ENCODE measurements around the gene APOD.
"Not testable (repeated sequence)": the region's sequence is repeated elsewhere in the genome, so short reads cannot be mapped to it uniquely, and the experiment has no call there.

DNA sequence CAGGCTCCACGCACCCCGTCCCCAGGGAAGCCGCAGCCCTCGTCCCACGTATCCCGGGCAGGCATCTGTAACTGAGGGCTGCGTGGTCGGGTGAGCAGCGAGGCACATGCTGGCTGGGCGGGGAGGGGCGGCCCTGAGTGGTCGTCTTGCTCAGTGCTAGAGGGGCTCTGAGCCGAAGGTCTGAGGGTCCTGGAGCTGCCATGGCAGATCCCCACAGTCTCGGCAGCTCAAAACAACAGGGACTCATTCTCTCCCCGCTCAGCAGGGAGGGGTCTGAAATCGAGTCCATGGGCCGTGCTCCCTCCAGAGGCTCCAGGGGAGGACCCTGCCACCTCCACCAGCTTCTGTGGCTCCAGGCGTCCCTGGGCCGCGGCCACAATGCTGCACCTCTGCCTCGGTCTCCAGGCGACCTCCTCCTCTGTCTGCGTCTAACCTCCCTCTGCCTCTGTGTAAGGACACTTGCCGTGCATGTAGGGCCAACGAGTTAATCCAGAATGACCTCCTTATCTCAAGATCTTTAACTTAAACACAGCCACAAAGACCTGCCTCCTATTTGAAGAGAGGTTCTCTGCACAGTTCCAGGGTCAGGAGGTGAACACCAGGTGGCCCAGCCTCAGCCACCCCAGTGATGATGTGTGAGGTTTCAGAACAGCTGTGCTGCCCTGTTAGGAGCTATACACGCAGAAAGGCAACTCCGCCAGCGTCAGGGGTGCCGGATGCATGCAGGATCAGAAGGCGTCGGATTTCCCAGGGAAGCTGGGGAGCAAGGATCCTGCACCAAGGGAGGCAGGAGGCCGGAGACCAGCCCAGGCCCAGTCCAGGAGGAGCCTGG lies 46.6 kb upstream of the APOD start:
- not testable (repeated sequence) for TF ChIP-seq POLR2A (IDR thresholded peaks at IDR 0.05)
- TF ChIP-seq, protein P1, sequence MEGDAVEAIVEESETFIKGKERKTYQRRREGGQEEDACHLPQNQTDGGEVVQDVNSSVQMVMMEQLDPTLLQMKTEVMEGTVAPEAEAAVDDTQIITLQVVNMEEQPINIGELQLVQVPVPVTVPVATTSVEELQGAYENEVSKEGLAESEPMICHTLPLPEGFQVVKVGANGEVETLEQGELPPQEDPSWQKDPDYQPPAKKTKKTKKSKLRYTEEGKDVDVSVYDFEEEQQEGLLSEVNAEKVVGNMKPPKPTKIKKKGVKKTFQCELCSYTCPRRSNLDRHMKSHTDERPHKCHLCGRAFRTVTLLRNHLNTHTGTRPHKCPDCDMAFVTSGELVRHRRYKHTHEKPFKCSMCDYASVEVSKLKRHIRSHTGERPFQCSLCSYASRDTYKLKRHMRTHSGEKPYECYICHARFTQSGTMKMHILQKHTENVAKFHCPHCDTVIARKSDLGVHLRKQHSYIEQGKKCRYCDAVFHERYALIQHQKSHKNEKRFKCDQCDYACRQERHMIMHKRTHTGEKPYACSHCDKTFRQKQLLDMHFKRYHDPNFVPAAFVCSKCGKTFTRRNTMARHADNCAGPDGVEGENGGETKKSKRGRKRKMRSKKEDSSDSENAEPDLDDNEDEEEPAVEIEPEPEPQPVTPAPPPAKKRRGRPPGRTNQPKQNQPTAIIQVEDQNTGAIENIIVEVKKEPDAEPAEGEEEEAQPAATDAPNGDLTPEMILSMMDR (IDR thresholded peaks at IDR 0.05): not testable (repeated sequence)

Data from tibial nerve (tissue), 3 donors.